SK-N-SH treated with all-trans-retinoic acid at 6 μM for 48 hours (cell line): Measurements from ENCODE around the gene BBS9.

Experiments used
- ATAC-seq: fragments of 200-7000 bp; cut with Tn5 transposase; 3 replicates; pipeline ENCODE4 v1.9.1; 2020; ENCODE audit warnings: mild to moderate bottlenecking, moderate library complexity
- ARNTL ChIP-seq: fragments of 450-650 bp; formaldehyde crosslinking; IDR thresholded peaks from 2 replicates; pipeline ENCODE4 v1.5.0; 2020; ENCODE audit warnings: low read depth, mild to moderate bottlenecking, moderate library complexity, borderline replicate concordance
- BACH2 ChIP-seq: fragments of 250-450 bp; sonication (Bioruptor Pico); IDR thresholded peaks from 2 replicates; pipeline ENCODE4 v1.9.0; 2021; ENCODE audit warnings: mild to moderate bottlenecking, borderline replicate concordance
- CSRNP3 ChIP-seq: fragments of 250-450 bp; sonication (Bioruptor Pico); IDR thresholded peaks from 2 replicates; pipeline ENCODE4 v1.5.1; 2021; ENCODE audit warnings: mild to moderate bottlenecking, moderate library complexity
- ESRRG ChIP-seq: fragments of 250-450 bp; sonication (Bioruptor Pico); IDR thresholded peaks from 2 replicates; pipeline ENCODE4 v1.6.1; 2021; ENCODE audit warnings: mild to moderate bottlenecking
- GLIS3 ChIP-seq: fragments of 250-450 bp; sonication (Bioruptor Pico); IDR thresholded peaks from 2 replicates; pipeline ENCODE4 v1.5.0; 2020; ENCODE audit warnings: mild to moderate bottlenecking, moderate library complexity
- OSR1 ChIP-seq: fragments of 250-450 bp; sonication (Bioruptor Pico); IDR thresholded peaks from 2 replicates; pipeline ENCODE4 v1.8.0; 2022; ENCODE audit warnings: moderate library complexity, mild to moderate bottlenecking, inconsistent platforms
- POU6F1 ChIP-seq: fragments of 250-450 bp; sonication (Bioruptor Pico); IDR thresholded peaks from 2 replicates; pipeline ENCODE4 v1.8.0; 2021; ENCODE audit warnings: low read depth, mild to moderate bottlenecking, moderate library complexity, borderline replicate concordance
- PPARA ChIP-seq: fragments of 250-450 bp; sonication (Bioruptor Pico); IDR thresholded peaks from 2 replicates; pipeline ENCODE4 v1.5.0; 2020; ENCODE audit warnings: mild to moderate bottlenecking, borderline replicate concordance
- RARB ChIP-seq: fragments of 250-450 bp; sonication (Bioruptor Pico); IDR thresholded peaks from 2 replicates; pipeline ENCODE4 v1.8.0; 2021; ENCODE audit warnings: mild to moderate bottlenecking, moderate library complexity
- SNAI2 ChIP-seq: fragments of 250-450 bp; sonication (Bioruptor Pico); IDR thresholded peaks from 2 replicates; pipeline ENCODE4 v1.5.0; 2020; ENCODE audit warnings: mild to moderate bottlenecking, moderate library complexity
- TCF4 ChIP-seq: fragments of 250-450 bp; sonication (Bioruptor Pico); IDR thresholded peaks from 2 replicates; pipeline ENCODE4 v1.8.0; 2021; ENCODE audit warnings: mild to moderate bottlenecking, moderate library complexity, borderline replicate concordance
- TOX ChIP-seq: fragments of 250-450 bp; sonication (Bioruptor Pico); IDR thresholded peaks from 2 replicates; pipeline ENCODE4 v1.8.0; 2021; ENCODE audit warnings: mild to moderate bottlenecking, moderate library complexity, borderline replicate concordance
- TSHZ2 ChIP-seq: fragments of 250-450 bp; sonication (Bioruptor Pico); IDR thresholded peaks from 2 replicates; pipeline ENCODE4 v1.5.0; 2020; ENCODE audit warnings: mild to moderate bottlenecking, moderate library complexity
- ZC3H10 ChIP-seq: fragments of 250-450 bp; sonication (Bioruptor Pico); IDR thresholded peaks from 2 replicates; pipeline ENCODE4 v1.5.1; 2021; ENCODE audit warnings: mild to moderate bottlenecking, moderate library complexity
- ZFP3 ChIP-seq: fragments of 250-450 bp; sonication (Bioruptor Pico); IDR thresholded peaks from 2 replicates; pipeline ENCODE4 v1.5.0; 2020; ENCODE audit warnings: mild to moderate bottlenecking, moderate library complexity
- ZFP30 ChIP-seq: fragments of 450-650 bp; formaldehyde crosslinking; IDR thresholded peaks from 2 replicates; pipeline ENCODE4 v1.5.0; 2022; ENCODE audit warnings: mild to moderate bottlenecking, moderate library complexity
- ZNF565 ChIP-seq: fragments of 450-650 bp; formaldehyde crosslinking; conservative IDR thresholded peaks from 2 replicates; pipeline ENCODE4 v1.5.0; 2020; ENCODE audit warnings: low read depth, mild to moderate bottlenecking, moderate library complexity
- ZNF8 ChIP-seq: fragments of 450-650 bp; formaldehyde crosslinking; IDR thresholded peaks from 2 replicates; pipeline ENCODE4 v1.5.0; 2020; ENCODE audit warnings: mild to moderate bottlenecking, moderate library complexity
- TF ChIP-seq, protein P1 (sequence below): fragments of 250-450 bp; sonication (Bioruptor Pico); IDR thresholded peaks from 2 replicates; pipeline ENCODE4 v1.8.0; 2020; ENCODE audit warnings: mild to moderate bottlenecking, moderate library complexity, borderline replicate concordance

BBS9 gene

DNA sequence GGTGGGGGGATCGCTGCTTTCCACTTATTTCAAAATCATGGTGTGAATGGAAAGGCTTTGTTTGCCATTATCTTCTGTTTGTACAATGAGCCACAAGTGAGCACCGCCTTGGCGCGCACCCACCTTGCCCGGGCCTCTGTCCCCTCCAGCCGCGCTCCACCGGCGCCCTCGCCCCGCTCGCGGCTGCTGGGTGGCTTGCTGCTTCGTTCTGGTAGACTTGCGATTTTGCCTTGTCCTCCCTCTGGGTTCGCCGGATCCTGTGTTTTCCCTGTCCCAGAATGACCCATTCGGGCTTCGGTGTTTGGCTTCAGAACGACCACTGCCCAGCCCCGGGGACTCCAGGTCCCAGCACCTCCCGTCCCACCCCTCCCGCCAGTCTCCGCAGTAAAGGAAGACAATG, 503.0 kb downstream of the BBS9 start:
- ATAC-seq, result no peak
- TF ChIP-seq ARNTL (CRISPR knock-in tag) (no peak), TSHZ2 (CRISPR knock-in tag) (no peak), PPARA (CRISPR knock-in tag) (no peak), CSRNP3 (CRISPR knock-in tag) (no peak), ZFP3 (no peak), ZNF8 (CRISPR knock-in tag) (no peak), ESRRG (CRISPR knock-in tag) (no peak), ZFP30 (CRISPR knock-in tag) (no peak), RARB (no peak), GLIS3 (CRISPR knock-in tag) (no peak), SNAI2 (no peak), POU6F1 (no peak), TCF4 (CRISPR knock-in tag) (no peak), OSR1 (no peak)
- TF ChIP-seq, all 23 proteins: peak for 0

GRCh38 chr7:33632840-33633525, 503.6 kb downstream of the BBS9 start:
- no peak for TF ChIP-seq RARB
- no peak for TF ChIP-seq ZNF565 (CRISPR knock-in tag)
- no peak for TF ChIP-seq ARNTL (CRISPR knock-in tag)
- TF ChIP-seq ZFP30 (CRISPR knock-in tag), result no peak
- TF ChIP-seq POU6F1, result no peak
- no peak for TF ChIP-seq TCF4 (CRISPR knock-in tag)
- TF ChIP-seq, protein P1, sequence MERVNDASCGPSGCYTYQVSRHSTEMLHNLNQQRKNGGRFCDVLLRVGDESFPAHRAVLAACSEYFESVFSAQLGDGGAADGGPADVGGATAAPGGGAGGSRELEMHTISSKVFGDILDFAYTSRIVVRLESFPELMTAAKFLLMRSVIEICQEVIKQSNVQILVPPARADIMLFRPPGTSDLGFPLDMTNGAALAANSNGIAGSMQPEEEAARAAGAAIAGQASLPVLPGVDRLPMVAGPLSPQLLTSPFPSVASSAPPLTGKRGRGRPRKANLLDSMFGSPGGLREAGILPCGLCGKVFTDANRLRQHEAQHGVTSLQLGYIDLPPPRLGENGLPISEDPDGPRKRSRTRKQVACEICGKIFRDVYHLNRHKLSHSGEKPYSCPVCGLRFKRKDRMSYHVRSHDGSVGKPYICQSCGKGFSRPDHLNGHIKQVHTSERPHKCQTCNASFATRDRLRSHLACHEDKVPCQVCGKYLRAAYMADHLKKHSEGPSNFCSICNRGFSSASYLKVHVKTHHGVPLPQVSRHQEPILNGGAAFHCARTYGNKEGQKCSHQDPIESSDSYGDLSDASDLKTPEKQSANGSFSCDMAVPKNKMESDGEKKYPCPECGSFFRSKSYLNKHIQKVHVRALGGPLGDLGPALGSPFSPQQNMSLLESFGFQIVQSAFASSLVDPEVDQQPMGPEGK, result no peak
- no peak for TF ChIP-seq TOX
- ATAC-seq, result no peak

- TF ChIP-seq GLIS3 (CRISPR knock-in tag), result no peak
- TF ChIP-seq ZFP30 (CRISPR knock-in tag), result no peak
- no peak for TF ChIP-seq RARB
- TF ChIP-seq PPARA (CRISPR knock-in tag), result no peak
- TF ChIP-seq ZC3H10 (CRISPR knock-in tag), result no peak
- TF ChIP-seq BACH2 (CRISPR knock-in tag), result no peak
- TF ChIP-seq SNAI2, result no peak
- TF ChIP-seq ZFP3, result no peak
- TF ChIP-seq CSRNP3 (CRISPR knock-in tag), result no peak
- no peak for ATAC-seq
Observed at GRCh38 chr7:33634606-33635005, 505.2 kb downstream of the BBS9 start.
